Naive B cell (primary cell): ENCODE measurements around the gene GLS. TPM values are rescaled to one million over a fixed set of nuclear protein-coding genes. Genes with fewer than 3 reads are reported as not detected.
"Not testable (repeated sequence)": the region's sequence is repeated elsewhere in the genome, so short reads cannot be mapped to it uniquely, and the experiment has no call there.

ENCODE experiments used
- ATAC-seq, 2 donors: fragments of 150-1000 bp; cut with Tn5 transposase; 2 replicates each; pipeline ENCODE4 v1.10.0; 2021; ENCODE audit warnings: low read depth in 2 of 2, mild to moderate bottlenecking in 2 of 2, moderate library complexity in 2 of 2
- DNase-seq: peaks from one replicate; pipeline ENCODE4 v3.0.0; 2022
- H3K27ac Mint-ChIP-seq, 6 donors: one replicate each; pipeline ENCODE4 v1.8.0; 2020 to 2022; ENCODE audit warnings: mild to moderate bottlenecking in 6 of 6, mixed read lengths in 6 of 6, moderate library complexity in 5 of 6, inconsistent platforms in 2 of 6
- H3K27me3 Mint-ChIP-seq, 3 donors: one replicate each; pipeline ENCODE4 v1.8.0; 2021 to 2022; ENCODE audit warnings: mixed read lengths in 3 of 3, mild to moderate bottlenecking in 1 of 3
- H3K36me3 Mint-ChIP-seq, 2 donors: one replicate each; pipeline ENCODE4 v1.8.0; 2020 to 2022; ENCODE audit warnings: mixed read lengths in 2 of 2, inconsistent platforms in 1 of 2, mild to moderate bottlenecking in 1 of 2
- H3K4me1 Mint-ChIP-seq, 3 donors: one replicate each; pipeline ENCODE4 v1.8.0; 2020 to 2022; ENCODE audit warnings: mixed read lengths in 3 of 3, inconsistent platforms in 1 of 3, mild to moderate bottlenecking in 1 of 3, moderate library complexity in 1 of 3
- H3K4me3 Mint-ChIP-seq, 8 donors: one replicate each; pipeline ENCODE4 v1.8.0; 2020 to 2022; ENCODE audit warnings: mild to moderate bottlenecking in 8 of 8, mixed read lengths in 8 of 8, moderate library complexity in 8 of 8, inconsistent platforms in 2 of 8
- H3K9me3 Mint-ChIP-seq, 7 donors: one replicate each; pipeline ENCODE4 v1.8.0; 2020 to 2022; ENCODE audit warnings: mixed read lengths in 7 of 7, mild to moderate bottlenecking in 5 of 7, inconsistent platforms in 2 of 7, moderate library complexity in 1 of 7
- polyA plus RNA-seq, 6 donors: library from polyadenylated mRNA; unstranded; fragments of 300-500 nt; fragmentation: Illumina TruSeq; gene quantifications; one replicate each; pipeline ENCODE4 v1.2.3, GENCODE V29; 2021; ENCODE audit warnings: low read depth in 6 of 6

Gene GLS
- polyA plus RNA-seq, 6 donors from 2014 or later: 15.6 to 48.3 (median 40.0) TPM

DNA sequence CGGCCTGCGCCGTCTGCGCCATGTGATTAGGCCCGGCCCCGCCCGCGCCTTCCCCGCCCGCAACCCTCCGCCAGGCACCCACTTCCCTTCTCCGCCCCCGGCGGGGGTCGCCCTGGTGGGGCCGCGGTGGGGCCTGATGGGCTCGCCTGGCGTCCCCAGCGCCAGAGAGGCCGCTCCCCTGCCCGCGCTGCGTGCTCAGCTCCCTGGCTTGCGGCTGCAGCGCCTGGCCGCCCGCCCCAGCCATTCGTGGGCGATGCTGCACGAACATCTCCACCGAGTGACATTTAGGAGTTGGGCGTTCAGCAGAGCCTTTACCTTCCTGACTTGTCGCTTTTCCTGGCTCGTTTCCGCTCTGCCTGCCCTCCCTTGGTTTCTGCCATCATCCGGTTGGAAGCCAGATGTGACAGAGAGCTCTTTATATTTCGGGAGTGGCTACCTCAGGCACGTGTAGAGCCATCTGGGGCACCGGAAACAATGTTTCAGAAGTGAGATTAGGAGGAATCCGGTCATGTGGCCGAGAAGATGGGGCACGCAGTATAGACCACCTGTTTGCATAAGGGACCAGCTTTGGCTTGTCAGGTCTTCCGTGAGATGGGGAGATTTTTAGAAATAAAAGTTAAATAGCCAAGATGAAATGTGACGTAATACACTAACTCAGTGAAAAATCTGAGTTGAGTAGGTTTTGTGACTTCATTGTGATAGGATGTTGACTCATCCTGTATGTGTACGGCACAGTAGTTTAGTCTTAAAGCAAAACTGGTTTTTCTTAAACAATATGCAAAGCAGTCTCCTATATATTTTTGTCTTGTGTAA, 1.2 kb downstream of the GLS start:
- Mint-ChIP-seq H3K4me3 (peak overlapping the region; percentile 97 to 100 (median 98)), H3K27me3 (no peaks in the 10 kb centered on the region), H3K27ac (peak overlapping the region; percentile 98 to 100 (median 99)), H3K4me1 (peaks cover 27 to 51% (median 39%) of the 10 kb centered on the region in 3 donors), H3K36me3 (peaks cover 6 to 15% of the 10 kb centered on the region in 2 donors), H3K9me3 (peaks cover 0 to 3% (median 0%) of the 10 kb centered on the region in 7 donors)
- peak; percentile 84 for DNase-seq
- peak; percentile 62 to 65 for ATAC-seq

DNA sequence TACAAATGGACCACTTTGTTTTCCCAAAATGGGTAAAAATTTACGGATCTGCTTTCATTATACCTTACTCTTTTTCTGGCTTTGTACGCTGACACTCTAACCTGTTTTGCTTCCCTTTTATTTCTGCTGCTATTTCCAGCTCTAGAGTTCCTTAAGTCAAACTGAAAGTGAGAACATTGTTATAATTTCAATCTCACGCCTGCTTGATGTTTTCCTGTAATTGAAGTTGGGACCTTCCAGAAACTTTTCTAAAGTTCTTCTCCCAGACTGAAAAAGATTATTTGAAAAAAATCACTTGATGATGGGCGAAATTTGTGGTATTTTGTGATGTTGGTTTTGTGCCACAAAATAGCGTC, 1.8 kb downstream of the GLS start:
- Mint-ChIP-seq H3K36me3 (peaks cover 6 to 15% of the 10 kb centered on the region in 2 donors), H3K4me3 (peak overlapping the region; percentile 97 to 100 (median 98)), H3K4me1 (peaks cover 27 to 50% (median 38%) of the 10 kb centered on the region in 3 donors), H3K9me3 (peaks cover 0 to 3% (median 0%) of the 10 kb centered on the region in 7 donors), H3K27ac (peak overlapping the region; percentile 98 to 100 (median 99)), H3K27me3 (no peaks in the 10 kb centered on the region)
- ATAC-seq: peak; percentile 16 to 22
- DNase-seq: peak; percentile 57

DNA sequence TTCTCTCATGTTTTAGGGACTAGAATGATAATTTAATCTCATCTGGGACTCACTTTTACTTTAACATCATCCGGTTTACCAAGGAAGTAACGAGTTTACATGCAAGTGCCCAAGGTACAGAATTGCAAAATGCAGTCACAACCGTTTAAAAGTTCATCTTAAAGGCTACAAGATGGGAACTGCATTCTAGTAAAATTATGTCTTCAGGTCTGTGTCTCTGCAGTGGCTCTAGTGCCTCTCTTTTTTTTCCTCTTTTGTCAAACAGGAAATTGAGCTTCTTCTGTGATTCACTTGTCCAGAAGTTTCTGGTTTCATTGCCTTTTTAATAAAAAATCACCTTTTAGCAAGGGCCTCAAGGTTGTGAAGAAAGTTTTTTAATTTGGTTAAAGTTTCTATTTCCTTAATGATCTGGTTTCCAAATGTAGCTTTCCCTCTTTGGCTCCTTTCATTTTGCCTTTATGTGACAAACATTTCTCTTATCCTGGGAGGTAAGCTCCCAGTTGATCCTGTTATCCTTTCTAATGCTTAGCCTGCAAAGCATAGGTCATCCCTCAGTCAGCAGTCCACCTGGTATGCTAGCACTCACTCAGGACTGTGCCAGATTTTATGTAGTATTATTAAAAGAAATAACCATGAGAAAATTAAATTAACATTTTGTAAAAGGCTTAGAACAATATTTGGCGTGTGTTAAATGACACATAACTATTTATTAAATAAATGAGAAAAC, 2.4 kb downstream of the GLS start:
- ATAC-seq (no peak), DNase-seq (no peak)
- Mint-ChIP-seq H3K27me3 (no peaks in the 10 kb centered on the region), H3K4me1 (peaks cover 32 to 55% (median 38%) of the 10 kb centered on the region in 3 donors), H3K4me3 (peak overlapping the region; percentile 97 to 100 (median 98)), H3K9me3 (peaks cover 0 to 3% (median 0%) of the 10 kb centered on the region in 7 donors), H3K27ac (peak overlapping the region; percentile 98 to 100 (median 99)), H3K36me3 (peaks cover 6 to 15% of the 10 kb centered on the region in 2 donors)

DNA sequence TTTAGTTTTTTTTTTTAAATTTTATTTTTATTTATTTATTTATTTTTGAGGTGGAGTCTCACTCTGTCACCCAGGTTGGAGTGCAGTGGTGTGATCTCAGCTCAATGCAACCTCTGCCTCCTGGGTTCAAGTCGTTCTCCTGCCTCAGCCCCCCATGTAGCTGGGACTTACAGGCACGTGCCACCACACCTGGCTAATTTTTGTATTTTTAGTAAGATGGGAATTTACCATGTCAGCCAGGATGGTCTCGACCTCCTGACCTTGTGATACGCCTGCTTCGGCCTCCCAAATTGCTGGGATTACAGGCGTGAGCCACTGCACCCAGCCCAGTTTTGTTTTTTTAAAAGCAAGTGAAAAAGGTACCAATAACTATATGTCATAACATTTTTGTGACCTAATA, 5.2 kb downstream of the GLS start:
- Mint-ChIP-seq H3K4me1 (peaks cover 47 to 75% (median 54%) of the 10 kb centered on the region in 3 donors), H3K27ac (peak overlapping the region in 2 of 6 donors; percentile 41 to 54), H3K36me3 (peaks cover 6 to 15% of the 10 kb centered on the region in 2 donors)
- not testable (repeated sequence) for H3K9me3 Mint-ChIP-seq, DNase-seq, ATAC-seq, H3K4me3 Mint-ChIP-seq, H3K27me3 Mint-ChIP-seq

DNA sequence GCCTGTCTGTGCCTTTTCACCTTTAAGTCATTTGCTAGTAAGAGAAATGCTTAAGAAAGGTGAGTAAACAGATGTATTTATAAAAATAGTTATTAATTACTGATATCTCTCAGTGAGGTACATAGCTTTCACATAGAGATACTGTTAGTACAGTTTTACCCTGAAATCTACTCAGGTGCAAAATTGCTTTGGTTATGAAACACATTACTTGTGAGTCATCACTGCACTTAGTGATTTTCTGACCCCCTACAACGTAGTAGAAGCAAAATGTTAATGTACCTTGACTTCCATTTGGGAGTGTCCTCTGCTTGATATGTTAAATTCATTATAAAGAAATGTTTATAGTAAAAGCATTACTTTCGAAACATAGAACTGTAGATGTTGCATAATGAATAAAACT, 6.5 kb downstream of the GLS start:
- no peak for ATAC-seq

DNA sequence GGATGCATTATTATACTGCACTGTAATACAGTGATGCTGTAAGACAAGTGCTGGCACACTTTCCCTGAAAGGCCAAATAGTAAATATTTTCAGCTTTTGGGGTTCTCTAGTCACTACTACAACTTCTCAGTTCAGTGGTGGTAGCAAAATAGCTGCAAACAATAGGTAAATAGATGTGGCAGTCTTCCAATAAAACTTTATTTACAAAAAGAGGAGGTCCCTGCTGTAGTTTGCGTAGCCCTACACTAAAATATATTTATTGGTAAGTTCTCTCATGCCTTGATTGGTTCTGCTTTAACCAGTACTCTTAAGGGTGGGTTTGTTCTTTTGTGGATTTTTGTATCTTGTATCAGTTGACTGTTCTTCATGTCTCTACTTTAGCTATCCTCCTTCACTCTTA, 7.8 kb downstream of the GLS start:
- H3K36me3 Mint-ChIP-seq: peaks cover 6 to 7% of the 10 kb centered on the region in 2 donors
- no peak for ATAC-seq
- peak overlapping the region in 4 of 6 donors; percentile 17 to 90 (median 64) for H3K27ac Mint-ChIP-seq
- no peaks in the 10 kb centered on the region for H3K27me3 Mint-ChIP-seq
- peak overlapping the region in 5 of 8 donors; percentile 0 to 71 (median 52) for H3K4me3 Mint-ChIP-seq
- peaks cover 51 to 80% (median 59%) of the 10 kb centered on the region in 3 donors for H3K4me1 Mint-ChIP-seq
- H3K9me3 Mint-ChIP-seq: no peaks in the 10 kb centered on the region
- no peak for DNase-seq

More for the DNA sequence above, 6.5 kb downstream of the GLS start:
- Mint-ChIP-seq H3K4me1 (peaks cover 51 to 85% (median 60%) of the 10 kb centered on the region in 3 donors), H3K27me3 (no peaks in the 10 kb centered on the region), H3K4me3 (peak overlapping the region in 6 of 8 donors; percentile 16 to 74 (median 50)), H3K36me3 (peaks cover 6 to 8% of the 10 kb centered on the region in 2 donors), H3K27ac (peak overlapping the region in 1 of 6 donors; percentile 55), H3K9me3 (no peaks in the 10 kb centered on the region)
- DNase-seq: no peak

DNA sequence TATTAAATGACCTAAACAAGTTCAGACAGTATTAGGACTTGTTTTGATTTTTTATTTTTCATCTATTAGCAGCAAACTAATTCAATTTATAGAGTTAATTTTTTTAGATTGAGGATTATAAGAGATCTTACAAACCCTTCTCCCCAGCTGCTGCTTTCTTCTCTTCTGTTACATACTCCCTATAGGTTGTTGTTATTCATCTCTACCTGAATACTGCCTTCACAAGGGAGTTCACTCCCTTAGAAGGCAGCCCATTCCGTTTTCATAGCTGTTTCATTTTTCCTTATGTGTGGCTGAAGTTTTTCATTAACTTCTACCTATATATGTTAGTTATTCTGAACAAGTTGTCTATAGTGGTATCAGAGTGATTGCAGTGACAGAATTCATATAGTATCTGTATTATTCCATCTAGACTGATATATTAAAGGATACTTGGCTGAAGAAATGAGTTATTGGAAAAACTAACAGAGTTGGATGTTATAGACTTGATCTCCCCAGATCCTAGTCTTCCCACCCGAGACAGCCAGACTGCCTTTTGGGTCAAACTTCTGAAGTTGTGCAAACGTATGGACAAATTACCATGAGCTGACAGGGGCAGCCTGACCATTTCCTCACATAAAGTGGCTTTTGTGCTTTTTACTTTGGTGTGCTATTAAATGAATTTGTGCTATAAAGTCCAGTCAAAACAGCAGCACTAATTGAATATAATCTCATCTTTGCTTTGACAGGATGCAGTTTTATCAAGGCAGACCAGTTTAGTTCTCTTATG, 8.7 kb downstream of the GLS start:
- H3K4me1 Mint-ChIP-seq: peaks cover 49 to 75% (median 54%) of the 10 kb centered on the region in 3 donors
- peaks cover under 1% of the 10 kb centered on the region in 2 donors for H3K36me3 Mint-ChIP-seq
- H3K27ac Mint-ChIP-seq: peak overlapping the region; percentile 13 to 71 (median 52)
- peak overlapping the region in 4 of 8 donors; percentile 0 to 48 (median 10) for H3K4me3 Mint-ChIP-seq
- no peaks in the 10 kb centered on the region for H3K27me3 Mint-ChIP-seq
- ATAC-seq (no peak), DNase-seq (no peak)
- H3K9me3 Mint-ChIP-seq: no peaks in the 10 kb centered on the region

DNA sequence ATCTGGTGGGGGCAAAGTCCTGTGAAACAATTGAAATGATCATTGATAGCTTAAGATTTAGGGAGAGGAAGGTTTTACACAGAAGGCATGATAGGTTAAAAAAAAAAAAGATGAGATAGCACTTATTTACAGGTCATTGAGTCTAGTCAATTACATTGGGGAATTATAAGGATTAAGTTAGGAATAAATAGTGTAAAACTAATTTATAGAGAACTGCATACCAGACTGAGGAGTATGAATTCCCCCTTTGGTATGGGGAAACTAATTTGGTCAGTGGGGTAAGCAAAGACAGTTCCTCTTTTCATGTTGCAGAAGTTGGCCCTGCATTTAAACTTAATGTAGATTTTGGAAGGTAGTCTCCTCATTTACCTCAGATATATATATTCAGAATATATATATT, 10.8 kb downstream of the GLS start:
- peak; percentile 98 to 99 for ATAC-seq
- Mint-ChIP-seq H3K4me3 (peak overlapping the region in 2 of 8 donors; percentile 1 to 48), H3K27me3 (no peaks in the 10 kb centered on the region), H3K9me3 (no peaks in the 10 kb centered on the region), H3K36me3 (peaks cover 4 to 6% of the 10 kb centered on the region in 2 donors), H3K4me1 (peaks cover 44 to 57% (median 47%) of the 10 kb centered on the region in 3 donors), H3K27ac (peak overlapping the region; percentile 1 to 83 (median 52))
- peak; percentile 53 for DNase-seq

DNA sequence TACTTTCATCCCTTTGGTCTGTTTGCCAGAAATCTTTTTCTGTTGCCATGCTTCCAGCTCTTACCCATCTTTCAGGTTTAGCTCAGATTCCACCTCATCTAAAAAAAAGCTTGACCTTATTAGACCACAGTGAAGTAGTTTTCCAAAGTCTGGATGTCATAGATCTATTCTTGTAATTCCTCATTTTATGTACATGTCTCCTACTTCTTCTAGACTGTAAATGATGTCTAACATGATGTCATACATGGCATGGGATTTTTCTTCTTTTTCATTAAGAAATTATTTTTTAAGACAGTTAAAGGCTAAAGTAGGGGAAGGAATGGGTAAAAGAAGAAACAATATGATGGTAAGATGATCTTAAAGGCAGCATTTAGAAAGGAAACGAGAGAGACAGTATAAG, 11.3 kb downstream of the GLS start:
- peaks cover 6 to 8% of the 10 kb centered on the region in 2 donors for H3K36me3 Mint-ChIP-seq
- H3K9me3 Mint-ChIP-seq: no peaks in the 10 kb centered on the region
- DNase-seq (no peak), ATAC-seq (peak in 1 of 2 donors; percentile 5)
- H3K27ac Mint-ChIP-seq: peak overlapping the region in 5 of 6 donors; percentile 2 to 86 (median 78)
- H3K4me3 Mint-ChIP-seq: peak overlapping the region in 5 of 8 donors; percentile 27 to 65 (median 31)
- no peaks in the 10 kb centered on the region for H3K27me3 Mint-ChIP-seq
- peaks cover 44 to 52% (median 50%) of the 10 kb centered on the region in 3 donors for H3K4me1 Mint-ChIP-seq

DNA sequence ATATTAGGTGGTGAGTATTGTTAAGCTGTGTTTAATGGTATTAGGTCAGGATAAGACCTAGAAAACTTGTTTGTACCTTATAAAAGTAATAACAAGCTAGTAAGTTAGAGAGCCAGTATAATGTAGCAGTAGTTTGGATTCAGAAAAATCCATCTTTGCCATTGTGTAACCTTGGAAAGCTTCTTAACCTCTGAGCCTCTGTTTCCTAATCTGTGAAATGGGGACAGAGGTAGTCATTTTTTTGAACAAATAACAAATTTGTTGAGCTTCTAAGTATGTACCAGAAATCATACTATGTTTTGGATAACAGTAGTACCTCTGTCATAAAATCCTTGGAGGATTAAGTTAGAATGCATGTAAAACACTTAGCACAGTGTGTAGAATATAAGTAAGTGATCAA, 12.5 kb downstream of the GLS start:
- ATAC-seq: no peak
- H3K4me1 Mint-ChIP-seq: peaks cover 38 to 43% (median 41%) of the 10 kb centered on the region in 3 donors

DNA sequence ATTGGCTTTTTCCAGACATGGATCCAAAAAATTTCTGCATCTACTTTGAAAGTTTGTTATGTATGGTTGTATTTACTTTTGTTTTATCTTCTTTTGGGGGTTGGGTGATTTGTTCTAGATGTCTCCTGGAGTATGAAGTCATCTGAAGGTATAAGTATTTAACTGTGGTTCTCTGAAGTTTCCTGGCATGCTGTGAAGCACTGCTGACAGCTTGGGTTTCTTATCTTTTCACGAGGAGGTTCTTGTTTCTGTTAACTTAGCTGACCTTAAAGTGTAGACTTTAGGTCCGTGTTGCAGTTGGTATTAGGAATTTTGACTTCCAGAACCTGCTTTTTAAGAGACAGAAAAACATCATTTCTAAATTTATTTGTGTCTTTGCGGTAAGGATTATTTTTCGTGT, 15.9 kb downstream of the GLS start:
- DNase-seq (no peak), ATAC-seq (no peak)
- Mint-ChIP-seq H3K27ac (peak overlapping the region in 3 of 6 donors; percentile 12 to 31 (median 22)), H3K4me1 (peaks cover 11 to 19% (median 16%) of the 10 kb centered on the region in 3 donors), H3K4me3 (no peak overlapping the region), H3K27me3 (no peaks in the 10 kb centered on the region), H3K36me3 (peaks cover 6 to 8% of the 10 kb centered on the region in 2 donors), H3K9me3 (no peaks in the 10 kb centered on the region)

More for the DNA sequence above, 12.5 kb downstream of the GLS start:
- Mint-ChIP-seq H3K36me3 (peaks cover 6 to 8% of the 10 kb centered on the region in 2 donors), H3K27ac (no peak overlapping the region), H3K9me3 (no peaks in the 10 kb centered on the region), H3K4me3 (no peak overlapping the region), H3K27me3 (no peaks in the 10 kb centered on the region)
- no peak for DNase-seq

DNA sequence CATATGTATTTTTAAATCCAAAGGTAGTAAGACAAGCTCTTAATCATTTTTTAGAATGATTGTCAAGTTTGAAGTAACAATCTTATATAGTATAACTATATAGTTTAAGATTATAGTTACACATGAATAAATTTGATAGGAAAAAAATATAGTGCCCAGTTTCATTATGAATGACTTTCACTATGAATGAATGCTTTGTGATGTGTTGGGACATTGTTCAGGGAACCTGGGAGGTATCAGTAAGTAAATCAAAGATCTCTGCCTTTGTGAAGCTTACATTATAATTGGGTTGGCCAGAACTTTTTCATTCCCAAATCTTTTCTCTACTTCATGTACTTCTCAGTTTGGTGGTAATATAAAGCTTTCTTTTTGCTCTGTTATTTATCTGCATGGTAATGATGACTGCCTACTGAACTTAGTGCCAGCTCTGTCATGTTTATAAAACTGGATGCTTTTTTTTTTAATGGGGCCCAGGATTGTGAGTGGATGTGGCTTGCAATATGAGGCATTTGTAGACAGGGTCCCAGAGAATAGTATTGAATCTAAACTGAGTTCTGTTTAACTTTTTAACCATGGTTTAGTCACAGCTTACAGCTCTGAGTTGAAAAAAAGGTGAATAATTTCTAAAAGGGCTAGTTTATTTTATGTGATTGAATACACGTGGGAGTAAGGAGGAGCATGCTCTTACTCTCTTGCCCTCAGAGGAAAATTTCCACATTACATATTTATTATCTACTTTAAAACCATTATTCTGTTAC, 23.3 kb downstream of the GLS start:
- H3K9me3 Mint-ChIP-seq: no peaks in the 10 kb centered on the region
- H3K4me3 Mint-ChIP-seq: no peak overlapping the region
- H3K4me1 Mint-ChIP-seq: no peaks in the 10 kb centered on the region
- H3K36me3 Mint-ChIP-seq: peaks cover 0 to 14% of the 10 kb centered on the region in 2 donors
- H3K27ac Mint-ChIP-seq: peak overlapping the region in 5 of 6 donors; percentile 31 to 77 (median 47)
- DNase-seq: no peak
- no peaks in the 10 kb centered on the region for H3K27me3 Mint-ChIP-seq
- ATAC-seq: no peak
